ENCODE results near the gene OBSCN.

The OBSCN gene

GRCh38 chr1:228367798-228368791, 160.3 kb downstream of the OBSCN start:
- DNase-seq (ENCODE audit: low spot score) = no peak

- no peak for DNase-seq (ENCODE audit: low spot score)
These were observed 161.2 kb downstream of the OBSCN start for GRCh38 chr1:228368801-228369607.

GRCh38 chr1:228369608-228370438, 162.0 kb downstream of the OBSCN start:
- no peak for DNase-seq (ENCODE audit: low spot score)

GRCh38 chr1:228370439-228370940, 162.6 kb downstream of the OBSCN start:
- no peak for DNase-seq (ENCODE audit: low spot score)

- DNase-seq (ENCODE audit: low spot score) = no peak
These were observed 163.3 kb downstream of the OBSCN start for GRCh38 chr1:228370941-228371740.

GRCh38 chr1:228371741-228372182, 163.9 kb downstream of the OBSCN start:
- no peak for DNase-seq (ENCODE audit: low spot score)

- no peak for DNase-seq (ENCODE audit: low spot score)
These were observed 164.5 kb downstream of the OBSCN start for GRCh38 chr1:228372183-228373003.

GRCh38 chr1:228373004-228373680, 165.3 kb downstream of the OBSCN start:
- DNase-seq (ENCODE audit: low spot score) = no peak

GRCh38 chr1:228373681-228374571, 166.1 kb downstream of the OBSCN start:
- no peak for DNase-seq (ENCODE audit: low spot score)

- DNase-seq (ENCODE audit: low spot score) = peak; percentile 93
These were observed 167.1 kb downstream of the OBSCN start for GRCh38 chr1:228374711-228375577.

- DNase-seq (ENCODE audit: low spot score) = no peak
These were observed 167.9 kb downstream of the OBSCN start for GRCh38 chr1:228375578-228376261.

GRCh38 chr1:228376262-228376628, 168.4 kb downstream of the OBSCN start:
- DNase-seq (ENCODE audit: low spot score) = no peak

- no peak for DNase-seq (ENCODE audit: low spot score)
These were observed 169.1 kb downstream of the OBSCN start for GRCh38 chr1:228376651-228377631.

GRCh38 chr1:228377664-228378089, 169.8 kb downstream of the OBSCN start:
- no peak for DNase-seq (ENCODE audit: low spot score)

GRCh38 chr1:228378090-228378872, 170.4 kb downstream of the OBSCN start:
- DNase-seq (ENCODE audit: low spot score) = peak; percentile 89

Measured in GM03348 (cell line).